H1 (cell line): ENCODE results near the gene RDH12. TPM values are rescaled to one million over a fixed set of nuclear protein-coding genes. Genes with fewer than 3 reads are reported as not detected.

Experiments
- CTCF ChIA-PET: fragments of 300-600 bp; sonication (Branson Sonifier 250); formaldehyde crosslinking; loops from one replicate; lab custom pipeline; 2021; ENCODE audit not compliant: partially characterized antibody; lab: Charles Lee
- POLR2A ChIA-PET: fragments of 300-600 bp; sonication (Branson Sonifier 250); formaldehyde crosslinking; loops from one replicate; lab custom pipeline; 2021; ENCODE audit warnings: inconsistent platforms; ENCODE audit not compliant: partially characterized antibody; lab: Charles Lee
- DNase-seq, 2 experiments: peaks; one replicate each; pipeline versions ENCODE4 v3.0.0 to v3.0.0-alpha.2; 2010 to 2022; ENCODE audit warnings: low spot score in 2 of 2, low read depth in 1 of 2, mixed read lengths in 1 of 2
- FAIRE-seq: peaks from 2 replicates; lab custom pipeline; 2011; peaks lifted over from hg19 to GRCh38; lab: Jason Lieb, UNC
- H2AFZ ChIP-seq: 2 replicates; pipeline ENCODE4 v1.8.1; 2012; ENCODE audit warnings: low read length, inconsistent platforms
- H2AK5ac ChIP-seq: 2 replicates; pipeline ENCODE4 v1.6.1; 2013; ENCODE audit warnings: low read depth, low read length
- H2BK120ac ChIP-seq: replicated peaks from 2 replicates; pipeline ENCODE3; 2013; ENCODE audit warnings: low read depth, low read length, inconsistent platforms
- H2BK12ac ChIP-seq: 2 replicates; pipeline ENCODE4 v1.6.1; 2013; ENCODE audit warnings: low read depth, low read length
- H2BK15ac ChIP-seq: 2 replicates; pipeline ENCODE4 v1.6.1; 2013; ENCODE audit warnings: low read length
- H2BK20ac ChIP-seq: 2 replicates; pipeline ENCODE4 v1.6.1; 2013; ENCODE audit warnings: low read length
- H2BK5ac ChIP-seq: 2 replicates; pipeline ENCODE4 v1.6.1; 2013; ENCODE audit warnings: low read depth, low read length
- H3K14ac ChIP-seq: 2 replicates; pipeline ENCODE4 v1.6.1; 2013; ENCODE audit warnings: inconsistent platforms; ENCODE audit not compliant: insufficient read length
- H3K18ac ChIP-seq: 2 replicates; pipeline ENCODE4 v1.6.1; 2013; ENCODE audit warnings: low read length; ENCODE audit errors: extremely low read depth
- H3K23ac ChIP-seq: 2 replicates; pipeline ENCODE4 v1.6.1; 2013; ENCODE audit warnings: inconsistent platforms; ENCODE audit not compliant: insufficient read length
- H3K23me2 ChIP-seq: 2 replicates; pipeline ENCODE4 v1.6.1; 2013; ENCODE audit warnings: low read depth, low read length
- H3K27ac ChIP-seq: 2 replicates; pipeline ENCODE4 v1.6.1; 2011; ENCODE audit warnings: low read depth, low read length, inconsistent platforms
- H3K27me3 ChIP-seq, 4 experiments: replicated peaks in 1 of 4; 1 replicate in 1 of 4; 2 replicates in 3 of 4; pipeline versions ENCODE4 v1.6.1 to v1.8.1; 2011 to 2013; ENCODE audit warnings: low read length in 3 of 4, mild to moderate bottlenecking in 3 of 4, inconsistent platforms in 2 of 4, mixed read lengths in 2 of 4, moderate library complexity in 1 of 4; ENCODE audit not compliant: control insufficient read depth in 3 of 4, insufficient read depth in 3 of 4; ENCODE audit errors: extremely low read depth in 1 of 4
- H3K36me3 ChIP-seq, 4 experiments: 2 replicates each; pipeline versions ENCODE4 v1.6.1 to v1.8.1; 2011 to 2013; ENCODE audit warnings: mild to moderate bottlenecking in 4 of 4, low read length in 3 of 4, moderate library complexity in 2 of 4, control low read depth in 1 of 4, inconsistent platforms in 1 of 4; ENCODE audit not compliant: insufficient read depth in 4 of 4, control insufficient read depth in 2 of 4
- H3K4ac ChIP-seq: replicated peaks from 2 replicates; pipeline ENCODE3; 2013; ENCODE audit warnings: low read length, low read depth, mixed read lengths, inconsistent platforms; ENCODE audit not compliant: insufficient read length
- H3K4me1 ChIP-seq, 4 experiments: replicated peaks in 1 of 4; 1 replicate in 1 of 4; 2 replicates in 3 of 4; pipeline versions ENCODE4 v1.6.1 to v1.8.1; 2011 to 2013; ENCODE audit warnings: low read length in 3 of 4, inconsistent platforms in 2 of 4, mixed read lengths in 1 of 4; ENCODE audit not compliant: insufficient read depth in 4 of 4, control insufficient read depth in 3 of 4
- H3K4me2 ChIP-seq, 2 experiments: 2 replicates each; pipeline versions ENCODE4 v1.6.1 to v1.8.1; 2011 to 2013; ENCODE audit warnings: low read depth in 2 of 2, low read length in 2 of 2, control low read depth in 1 of 2, inconsistent platforms in 1 of 2, mild to moderate bottlenecking in 1 of 2; ENCODE audit not compliant: insufficient read depth in 1 of 2
- H3K4me3 ChIP-seq, 4 experiments: fragments of 200-600, 300-600 bp in 1 of 4; sonication (generic), shearing (Covaris generic), sonication (Bioruptor Twin) in 1 of 4; 2 replicates each; pipeline versions ENCODE4 v1.5.1 to v1.8.1; 2011 to 2016; ENCODE audit warnings: low read length in 4 of 4, low read depth in 3 of 4, control low read depth in 2 of 4, inconsistent platforms in 2 of 4, mild to moderate bottlenecking in 2 of 4, mixed read lengths in 1 of 4, moderate library complexity in 1 of 4; ENCODE audit not compliant: insufficient read depth in 2 of 4; ENCODE audit errors: extremely low read depth in 1 of 4
- H3K56ac ChIP-seq: replicated peaks from 2 replicates; pipeline ENCODE3; 2013; ENCODE audit warnings: low read depth, mild to moderate bottlenecking, mixed read lengths, low read length, inconsistent platforms; ENCODE audit not compliant: insufficient read length
- H3K79me1 ChIP-seq: 2 replicates; pipeline ENCODE4 v1.6.1; 2013; ENCODE audit warnings: low read depth, low read length, control low read depth
- H3K79me2 ChIP-seq, 2 experiments: 2 replicates each; pipeline versions ENCODE4 v1.6.1 to v1.8.1; 2012 to 2013; ENCODE audit warnings: low read length in 2 of 2, mild to moderate bottlenecking in 2 of 2, inconsistent platforms in 1 of 2; ENCODE audit not compliant: insufficient read depth in 2 of 2, control insufficient read depth in 1 of 2
- H3K9ac ChIP-seq, 4 experiments: replicated peaks in 1 of 4; 1 replicate in 1 of 4; 2 replicates in 3 of 4; pipeline versions ENCODE4 v1.6.1 to v1.8.1; 2011 to 2013; ENCODE audit warnings: low read depth in 3 of 4, low read length in 3 of 4, control low read depth in 2 of 4, mild to moderate bottlenecking in 2 of 4, moderate library complexity in 2 of 4, inconsistent platforms in 1 of 4; ENCODE audit errors: extremely low read depth in 1 of 4
- H3K9me3 ChIP-seq, 2 experiments: 2 replicates each; pipeline versions ENCODE4 v1.6.1 to v1.8.1; 2012 to 2013; ENCODE audit warnings: mild to moderate bottlenecking in 2 of 2, moderate library complexity in 2 of 2, control low read depth in 1 of 2, inconsistent platforms in 1 of 2, low read depth in 1 of 2, low read length in 1 of 2, mixed read lengths in 1 of 2; ENCODE audit not compliant: insufficient read depth in 2 of 2
- H4K20me1 ChIP-seq, 2 experiments: replicated peaks in 1 of 2; 2 replicates each; pipeline versions ENCODE3 to v1.8.1; 2011 to 2013; ENCODE audit warnings: inconsistent platforms in 2 of 2, low read length in 2 of 2, mild to moderate bottlenecking in 1 of 2; ENCODE audit not compliant: insufficient read depth in 2 of 2, control insufficient read depth in 1 of 2
- H4K5ac ChIP-seq: 2 replicates; pipeline ENCODE4 v1.6.1; 2013; ENCODE audit warnings: low read length, low read depth, mixed read lengths, inconsistent platforms; ENCODE audit not compliant: insufficient read length
- H4K8ac ChIP-seq: 2 replicates; pipeline ENCODE4 v1.8.0; 2013; ENCODE audit warnings: mild to moderate bottlenecking, moderate library complexity, low read length, inconsistent platforms; ENCODE audit not compliant: insufficient read depth; ENCODE audit errors: extremely low read depth
- H4K91ac ChIP-seq: replicated peaks from 2 replicates; pipeline ENCODE3; 2013; ENCODE audit warnings: low read length, mixed read lengths, inconsistent platforms; ENCODE audit not compliant: insufficient read length
- ASH2L ChIP-seq: fragments of 200-600, 300-600 bp; sonication (generic); IDR thresholded peaks from one replicate; pipeline ENCODE4 v1.7.1; 2017; ENCODE audit warnings: low read length
- BRCA1 ChIP-seq: IDR thresholded peaks from 2 replicates; pipeline ENCODE4 v1.6.1; 2012; ENCODE audit warnings: low read depth, low read length, improper control_type of control experiment
- CREB1 ChIP-seq: IDR thresholded peaks from 2 replicates; pipeline ENCODE4 v1.6.1; 2012; ENCODE audit warnings: inconsistent platforms
- EZH2 ChIP-seq: fragments of 200-600 bp; sonication (generic); IDR thresholded peaks from 2 replicates; pipeline ENCODE4 v1.7.1; 2012; ENCODE audit warnings: low read depth, mild to moderate bottlenecking, moderate library complexity, low read length, inconsistent platforms; ENCODE audit not compliant: severe bottlenecking
- KDM5A ChIP-seq: fragments of 200-600 bp; IDR thresholded peaks from 2 replicates; pipeline ENCODE4 v1.7.1; 2012; ENCODE audit warnings: mild to moderate bottlenecking, low read length, inconsistent platforms, mixed read lengths
- NANOG ChIP-seq: IDR thresholded peaks from 2 replicates; pipeline ENCODE4 v1.6.1; 2011; ENCODE audit warnings: low read length, low read depth, mild to moderate bottlenecking, inconsistent platforms; ENCODE audit not compliant: insufficient read depth, poor library complexity, severe bottlenecking
- NRF1 ChIP-seq: IDR thresholded peaks from 2 replicates; pipeline ENCODE4 v1.6.1; 2011; ENCODE audit warnings: mild to moderate bottlenecking, low read depth, low read length, improper control_type of control experiment
- POLR2AphosphoS5 ChIP-seq: IDR thresholded peaks from 2 replicates; pipeline ENCODE4 v1.6.1; 2011; ENCODE audit warnings: low read depth, low read length
- RAD21 ChIP-seq, 2 experiments: IDR thresholded peaks in 1 of 2; conservative IDR thresholded peaks in 1 of 2; 2 replicates each; pipeline ENCODE4 v1.6.1; 2011; ENCODE audit warnings: low read depth in 2 of 2, low read length in 2 of 2, improper control_type of control experiment in 1 of 2, inconsistent platforms in 1 of 2, mild to moderate bottlenecking in 1 of 2, moderate library complexity in 1 of 2
- RFX5 ChIP-seq: IDR thresholded peaks from 2 replicates; pipeline ENCODE4 v1.6.1; 2011; ENCODE audit warnings: low read depth, low read length, improper control_type of control experiment, borderline replicate concordance
- SAP30 ChIP-seq: fragments of 300-600 bp; sonication (generic); IDR thresholded peaks from 2 replicates; pipeline ENCODE4 v1.7.1; 2012; ENCODE audit warnings: low read length, moderate library complexity, mild to moderate bottlenecking, inconsistent platforms; ENCODE audit not compliant: insufficient read depth, insufficient replicate concordance
- SIRT6 ChIP-seq: IDR thresholded peaks from one replicate; pipeline ENCODE4 v1.7.1; 2012; ENCODE audit warnings: low read length, inconsistent platforms
- TAF1 ChIP-seq: IDR thresholded peaks from 2 replicates; pipeline ENCODE4 v1.6.1; 2011; ENCODE audit warnings: mild to moderate bottlenecking, low read depth, low read length
- WGBS, 2 experiments: shearing (Covaris generic) in 1 of 2; methylation state at CpG; one replicate each; pipeline versions ENCODE4 v1.1.6 to v1.1.7; 2013 to 2015; ENCODE audit warnings: low lambda C conversion rate in 2 of 2, mixed read lengths in 2 of 2, inconsistent platforms in 1 of 2, low coverage in 1 of 2, missing lambda C conversion rate in 1 of 2; ENCODE audit not compliant: insufficient replicate concordance in 2 of 2, insufficient coverage in 1 of 2, insufficient read length in 1 of 2; ENCODE audit errors: extremely low coverage in 1 of 2, missing lambda C conversion rate in 1 of 2; 5-methylcytosine and 5-hydroxymethylcytosine counted together
- polyA plus RNA-seq, 7 experiments: library from polyadenylated mRNA; depleted of rRNA in 3 of 7; stranded (reverse) in 5 of 7; unstranded in 2 of 7; fragments of >200 nt in 5 of 7; fragments of 200-250 nt in 2 of 7; gene quantifications; 1 replicate in 5 of 7; 2 replicates in 1 of 7; 4 replicates in 1 of 7; pipeline versions ENCODE4 v1.2.1 to v1.2.3, GENCODE V29; 2011 to 2013; ENCODE audit warnings: missing spikeins in 2 of 7, mixed read lengths in 2 of 7
- total RNA-seq: library from RNA; stranded (reverse); fragmentation: NEBNext Ultra II Directional; extraction: Animal tissue kit (Norgen Biotek cat#: 25700); gene quantifications from 2 replicates; pipeline ENCODE4 v1.2.1, GENCODE V29; 2021
- TF ChIP-seq, protein P1 (sequence below): IDR thresholded peaks from 2 replicates; pipeline ENCODE4 v1.6.1; 2012; ENCODE audit warnings: inconsistent platforms

The RDH12 gene
- total and polyA plus RNA-seq, 2 of the 8 experiments (the other 6 are each of a cell fraction or from before 2014, with no cell fraction given), result 1.2 to 1.5 TPM

DNA sequence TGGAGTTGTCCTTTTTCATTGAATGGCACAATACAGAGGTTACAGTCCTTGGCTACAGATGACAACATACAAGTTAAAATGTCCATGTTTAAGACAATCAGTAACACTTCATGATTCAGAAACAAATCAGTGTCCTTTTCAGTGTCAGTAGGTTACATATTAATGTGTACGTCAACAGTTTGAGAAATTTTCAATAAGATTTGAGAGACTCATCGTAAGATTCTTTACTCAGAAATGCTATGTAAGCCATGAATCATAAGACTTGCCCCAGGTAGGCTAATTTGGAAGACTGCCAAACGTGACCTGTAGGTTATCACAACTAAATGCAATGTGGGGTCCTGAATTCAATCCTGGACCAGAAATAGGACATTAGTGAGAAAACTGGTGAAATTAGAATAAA, 3.5 kb downstream of the RDH12 start:
- H2BK20ac ChIP-seq, result no peak overlapping the region
- no peak overlapping the region for H3K4ac ChIP-seq
- H3K18ac ChIP-seq, result no peak overlapping the region
- H4K5ac ChIP-seq, result no peak overlapping the region
- FAIRE-seq, result no peak
- no peak overlapping the region for H2BK15ac ChIP-seq
- no peaks in the 10 kb centered on the region for H3K23me2 ChIP-seq
- H3K27me3 ChIP-seq, result no peaks in the 10 kb centered on the region
- no peak overlapping the region for H4K91ac ChIP-seq
- H3K4me2 ChIP-seq, result no peak overlapping the region
- no peak overlapping the region for H3K14ac ChIP-seq
- no peak overlapping the region for H3K4me3 ChIP-seq
- CTCF ChIA-PET, result interaction anchor here (0.6 to 6.7 kb wide), 35 partner anchors 9 to 543 kb away, joined by 3 to 147 read pairs (median 7); partner anchors contain the start of genes ARG2, ATP6V1D, EIF2S1 and PIGH
- WGBS, 2 experiments, result 87% methylated on average over 3 of the region's 3 CpGs; no CpG with 5 or more reads in 1 of the 2 experiments
- H3K9me3 ChIP-seq, result peaks cover 14 to 17% of the 10 kb centered on the region in 2 experiments
- H3K79me1 ChIP-seq, result no peaks in the 10 kb centered on the region
- no peak for DNase-seq
- H2BK12ac ChIP-seq, result no peak overlapping the region
- no peaks in the 10 kb centered on the region for H4K20me1 ChIP-seq
- no peak overlapping the region for H3K23ac ChIP-seq
- no peak overlapping the region for H3K56ac ChIP-seq
- no peak overlapping the region for H2BK5ac ChIP-seq
- H3K79me2 ChIP-seq, result no peaks in the 10 kb centered on the region
- H2AFZ ChIP-seq, result no peak overlapping the region
- H3K9ac ChIP-seq, result no peak overlapping the region
- no peak overlapping the region for H2AK5ac ChIP-seq
- no peak overlapping the region for H3K27ac ChIP-seq
- no peaks in the 10 kb centered on the region for H3K36me3 ChIP-seq
- no peaks in the 10 kb centered on the region for H3K4me1 ChIP-seq
- POLR2A ChIA-PET, result interaction anchor here (2.5 kb wide), 1 partner anchor 10 kb away, joined by 13 read pairs; the partner anchor contains the start of gene RDH11
- H4K8ac ChIP-seq, result no peak overlapping the region
- H2BK120ac ChIP-seq, result no peak overlapping the region
- TF ChIP-seq KDM5A (no peak), RFX5 (no peak), SAP30 (no peak), EZH2 (no peak), ASH2L (no peak), RAD21 (IDR thresholded peaks at IDR 0.05 in 1 of 2, conservative IDR thresholded peaks at IDR 0.05 in 1 of 2; ENCODE audit: low read depth in 2 of 2, low read length in 2 of 2) (no peak), BRCA1 (no peak), POLR2AphosphoS5 (no peak), TAF1 (no peak), SIRT6 (no peak), NANOG (no peak), NRF1 (no peak), CREB1 (no peak)
- TF ChIP-seq, protein P1, sequence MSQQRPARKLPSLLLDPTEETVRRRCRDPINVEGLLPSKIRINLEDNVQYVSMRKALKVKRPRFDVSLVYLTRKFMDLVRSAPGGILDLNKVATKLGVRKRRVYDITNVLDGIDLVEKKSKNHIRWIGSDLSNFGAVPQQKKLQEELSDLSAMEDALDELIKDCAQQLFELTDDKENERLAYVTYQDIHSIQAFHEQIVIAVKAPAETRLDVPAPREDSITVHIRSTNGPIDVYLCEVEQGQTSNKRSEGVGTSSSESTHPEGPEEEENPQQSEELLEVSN, result no peak
